Calu3 (cell line): ENCODE measurements around the gene YRDC. TPM values are rescaled to one million over a fixed set of nuclear protein-coding genes. Genes with fewer than 3 reads are reported as not detected.

Experiments
- BruUV-seq: library from RNA; stranded (reverse); fragments of 400-500 nt; replicated peaks from 2 replicates; lab custom pipeline; 2021; lab: Mats Ljungman, UMichigan
- CTCF ChIA-PET: fragments of 300-600 bp; sonication (Branson Sonifier 250); formaldehyde crosslinking; loops from one replicate; lab custom pipeline; 2022; ENCODE audit warnings: antibody characterized with exemption; lab: Charles Lee
- DNase-seq: peaks from one replicate; pipeline ENCODE4 v3.0.0; 2022
- H3K27ac Mint-ChIP-seq: one replicate; pipeline ENCODE4 v1.8.0; 2022; ENCODE audit warnings: mixed read lengths; ENCODE audit not compliant: unreplicated experiment
- H3K27me3 Mint-ChIP-seq: one replicate; pipeline ENCODE4 v1.8.0; 2022; ENCODE audit warnings: mixed read lengths; ENCODE audit not compliant: unreplicated experiment
- H3K36me3 Mint-ChIP-seq: one replicate; pipeline ENCODE4 v1.8.0; 2022; ENCODE audit warnings: mild to moderate bottlenecking, moderate library complexity, mixed read lengths; ENCODE audit not compliant: insufficient read depth, unreplicated experiment
- H3K4me1 Mint-ChIP-seq: one replicate; pipeline ENCODE4 v1.8.0; 2022; ENCODE audit warnings: mild to moderate bottlenecking, low read depth, mixed read lengths; ENCODE audit not compliant: unreplicated experiment
- H3K4me3 Mint-ChIP-seq: one replicate; pipeline ENCODE4 v1.8.0; 2022; ENCODE audit warnings: mild to moderate bottlenecking, low read depth, moderate library complexity, mixed read lengths; ENCODE audit not compliant: unreplicated experiment
- H3K9me3 Mint-ChIP-seq: one replicate; pipeline ENCODE4 v1.8.0; 2022; ENCODE audit warnings: low read depth, mixed read lengths; ENCODE audit not compliant: unreplicated experiment
- CTCF ChIP-seq: fragments of 200-600 bp; IDR thresholded peaks from one replicate; pipeline ENCODE4 v1.8.0; 2022; ENCODE audit warnings: antibody characterized with exemption; ENCODE audit not compliant: unreplicated experiment
- intact Hi-C: fragments of 100-400 bp; cut with micrococcal nuclease; formaldehyde crosslinking; loops from one replicate; pipeline ENCODE4 v1.10.0; 2022; ENCODE audit not compliant: unreplicated experiment
- total RNA-seq: library from RNA; stranded (reverse); gene quantifications from 2 replicates; pipeline ENCODE4 v1.2.3, GENCODE V29; 2022

The YRDC gene
- total RNA-seq, 1 experiment from 2014 or later, result 18.6 TPM

GRCh38 chr1:37831109-37831508 is 23.1 kb upstream of the YRDC start:
- intact Hi-C loops, result no loop called here
- CTCF ChIA-PET, result interaction anchor here (0.6 kb wide), 1 partner anchor 146 kb away, joined by 4 read pairs; no protein-coding TSS in a partner anchor
- no peak overlapping the region for H3K4me3 Mint-ChIP-seq
- no peaks in the 10 kb centered on the region for H3K9me3 Mint-ChIP-seq
- H3K27ac Mint-ChIP-seq, result no peak overlapping the region
- H3K36me3 Mint-ChIP-seq, result peaks cover 14% of the 10 kb centered on the region
- no TSS peak for BruUV-seq
- TF ChIP-seq CTCF, result no peak
- no peak for DNase-seq
- H3K27me3 Mint-ChIP-seq, result no peaks in the 10 kb centered on the region
- no peaks in the 10 kb centered on the region for H3K4me1 Mint-ChIP-seq

GRCh38 chr1:37828410-37829074 is 20.5 kb upstream of the YRDC start:
- Mint-ChIP-seq H3K4me1 (no peaks in the 10 kb centered on the region), H3K4me3 (no peak overlapping the region), H3K27ac (no peak overlapping the region), H3K27me3 (no peaks in the 10 kb centered on the region), H3K9me3 (no peaks in the 10 kb centered on the region), H3K36me3 (peaks cover 13% of the 10 kb centered on the region)
- no peak for DNase-seq
- BruUV-seq, result no TSS peak
- intact Hi-C loops, result no loop called here
- CTCF ChIA-PET, result interaction anchor here (0.8 to 1.4 kb wide), 2 partner anchors 12 to 661 kb away, joined by 3 to 5 read pairs; no protein-coding TSS in a partner anchor
- no peak for TF ChIP-seq CTCF

- peaks cover 16% of the 10 kb centered on the region for H3K36me3 Mint-ChIP-seq
- no peaks in the 10 kb centered on the region for H3K27me3 Mint-ChIP-seq
- CTCF ChIA-PET, result no interaction called here
- TF ChIP-seq CTCF, result no peak
- no TSS peak for BruUV-seq
- intact Hi-C loops, result no loop called here
- H3K9me3 Mint-ChIP-seq, result no peaks in the 10 kb centered on the region
- H3K27ac Mint-ChIP-seq, result no peak overlapping the region
- H3K4me1 Mint-ChIP-seq, result no peaks in the 10 kb centered on the region
- no peak overlapping the region for H3K4me3 Mint-ChIP-seq
- DNase-seq, result no peak
These were observed 17.5 kb upstream of the YRDC start for GRCh38 chr1:37825506-37825905.

GRCh38 chr1:37824001-37824400 is 16.0 kb upstream of the YRDC start:
- H3K4me1 Mint-ChIP-seq, result no peaks in the 10 kb centered on the region
- no peaks in the 10 kb centered on the region for H3K9me3 Mint-ChIP-seq
- no peak for TF ChIP-seq CTCF
- CTCF ChIA-PET, result no interaction called here
- no peak overlapping the region for H3K27ac Mint-ChIP-seq
- no TSS peak for BruUV-seq
- no peak overlapping the region for H3K4me3 Mint-ChIP-seq
- no peaks in the 10 kb centered on the region for H3K27me3 Mint-ChIP-seq
- intact Hi-C loops, result no loop called here
- H3K36me3 Mint-ChIP-seq, result peaks cover 16% of the 10 kb centered on the region
- DNase-seq, result no peak
